ENCODE data around the gene EXOC2.
"Not testable (repeated sequence)": the region's sequence is repeated elsewhere in the genome, so short reads cannot be mapped to it uniquely, and the experiment has no call there.

Gene EXOC2

DNA sequence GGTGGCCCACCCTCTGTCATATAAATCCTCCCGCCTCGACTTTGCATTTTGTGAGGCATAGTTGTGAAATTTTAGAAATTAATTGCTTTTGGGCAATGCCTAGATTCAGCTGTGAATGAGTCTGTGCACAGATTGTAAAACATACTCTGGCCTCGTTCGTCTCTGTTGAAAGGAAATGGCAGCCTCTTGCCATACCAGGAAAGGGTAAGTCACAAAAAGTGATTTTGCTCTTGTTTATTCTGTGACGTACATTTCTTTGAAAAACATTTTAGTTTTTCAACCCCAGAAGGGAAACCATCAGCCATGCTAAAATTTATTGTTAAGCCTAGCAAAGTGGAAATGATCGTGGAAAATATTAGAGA, 15.3 kb upstream of the EXOC2 start:
- no peak for DNase-seq

DNA sequence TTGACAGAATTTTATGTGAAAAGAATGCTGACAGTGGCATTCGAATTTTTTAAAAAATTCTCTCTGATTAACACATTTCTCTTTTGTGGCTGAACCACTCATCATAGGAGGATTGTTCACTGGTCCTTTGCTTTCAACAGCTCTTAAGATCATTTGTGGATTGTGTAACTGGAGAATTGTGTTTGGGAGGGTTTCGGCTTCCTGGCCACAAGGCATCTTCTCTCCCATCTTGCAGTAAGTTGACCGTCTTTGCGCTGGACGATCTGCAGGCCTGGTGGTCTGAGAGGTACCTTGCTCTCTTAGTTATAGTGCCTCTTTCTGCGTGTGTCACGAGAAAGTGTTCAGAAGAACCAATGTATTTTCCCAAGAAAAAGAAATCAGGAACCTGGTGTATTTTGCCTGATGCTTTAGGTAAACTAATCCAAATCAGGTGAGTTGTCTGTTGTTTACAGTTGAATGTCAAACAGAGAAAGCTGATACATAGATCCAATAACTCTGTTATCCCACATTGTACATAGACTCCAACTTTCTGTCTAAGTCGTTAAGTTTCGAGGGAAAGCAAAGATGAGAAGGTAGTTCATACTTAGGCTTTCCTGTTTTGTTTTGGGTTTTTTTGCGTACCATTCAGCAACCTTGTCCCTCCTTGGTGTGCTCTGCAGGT, 14.8 kb upstream of the EXOC2 start:
- no peak for DNase-seq

DNA sequence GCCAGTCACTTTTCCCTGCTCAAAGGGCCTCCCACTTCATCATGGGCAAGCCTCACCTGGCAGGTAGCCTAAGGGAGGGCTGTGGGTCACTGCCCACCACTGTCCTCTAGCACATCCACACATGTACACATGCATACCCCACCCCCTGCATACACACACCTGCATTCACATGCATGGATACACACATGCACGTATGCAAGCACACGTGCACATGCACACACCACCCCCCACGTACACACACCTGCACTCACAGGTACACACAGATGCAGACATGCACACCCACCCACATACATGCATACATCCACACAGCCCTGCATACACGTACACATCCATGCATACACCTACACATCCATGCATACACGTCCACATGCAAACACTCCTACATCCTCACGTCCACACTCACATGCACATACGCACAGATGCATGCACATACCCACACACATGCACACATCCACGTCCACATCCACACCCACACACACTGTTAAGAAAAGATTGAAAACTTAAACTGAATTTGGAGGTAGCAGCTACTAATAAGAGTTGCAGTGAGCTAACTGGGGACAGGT, 14.0 kb upstream of the EXOC2 start:
- DNase-seq: no peak

DNA sequence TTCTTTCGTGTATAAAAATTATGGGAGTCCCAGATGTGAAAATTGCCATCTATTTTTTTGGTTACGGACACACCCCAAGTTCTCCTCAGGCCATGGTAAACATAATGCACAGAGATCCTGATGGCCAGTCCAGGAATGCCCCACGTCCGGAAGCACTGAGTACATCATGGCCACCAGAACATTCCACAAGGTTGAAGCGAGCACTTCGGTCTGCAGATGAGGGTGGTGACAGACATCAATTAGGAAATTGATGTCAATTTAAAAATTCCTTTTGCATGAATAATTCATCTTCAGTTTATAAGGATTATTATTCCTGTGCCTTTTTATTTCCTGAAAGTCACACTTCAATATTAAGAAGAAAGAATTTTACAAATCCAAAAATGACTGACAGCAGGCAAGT, 13.2 kb upstream of the EXOC2 start:
- no peak for DNase-seq

DNA sequence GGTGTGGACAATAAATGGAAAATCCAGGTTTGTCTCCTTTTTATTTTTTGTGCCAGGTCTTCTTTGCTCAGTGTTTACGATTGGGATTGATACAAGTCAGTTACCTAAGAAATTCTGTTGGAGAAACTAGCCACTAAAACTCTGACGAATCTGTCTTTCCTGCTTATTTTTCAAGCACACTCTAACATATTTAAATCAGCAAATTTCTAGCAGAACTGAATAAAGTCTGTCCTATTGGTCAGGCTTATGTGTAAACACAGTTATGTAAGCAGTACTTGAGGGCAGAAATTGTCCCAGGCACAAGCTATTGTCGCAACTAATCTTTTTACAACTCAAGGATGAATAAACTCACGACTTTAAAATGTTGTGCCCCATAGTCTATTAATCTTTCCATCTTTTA, 12.1 kb upstream of the EXOC2 start:
- DNase-seq: no peak

DNA sequence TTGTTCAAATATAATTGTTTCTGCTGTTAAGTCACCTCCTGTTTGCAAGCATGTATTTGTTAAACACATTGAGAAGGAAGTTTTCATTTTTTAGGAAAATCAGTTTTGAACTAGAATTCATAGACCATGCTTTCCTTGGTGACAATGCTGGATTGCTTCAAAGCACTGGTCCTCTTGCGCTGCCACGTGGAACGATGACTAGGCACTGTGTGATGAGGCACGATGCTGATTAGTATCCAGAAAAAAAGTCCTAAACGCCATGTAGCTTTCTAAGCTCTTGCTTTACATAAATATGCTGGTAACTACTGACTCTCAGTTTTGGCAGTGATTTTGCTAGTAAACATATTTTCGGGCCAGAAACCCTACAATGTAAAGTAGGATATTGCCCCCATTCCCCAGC, 11.1 kb upstream of the EXOC2 start:
- DNase-seq: no peak

DNA sequence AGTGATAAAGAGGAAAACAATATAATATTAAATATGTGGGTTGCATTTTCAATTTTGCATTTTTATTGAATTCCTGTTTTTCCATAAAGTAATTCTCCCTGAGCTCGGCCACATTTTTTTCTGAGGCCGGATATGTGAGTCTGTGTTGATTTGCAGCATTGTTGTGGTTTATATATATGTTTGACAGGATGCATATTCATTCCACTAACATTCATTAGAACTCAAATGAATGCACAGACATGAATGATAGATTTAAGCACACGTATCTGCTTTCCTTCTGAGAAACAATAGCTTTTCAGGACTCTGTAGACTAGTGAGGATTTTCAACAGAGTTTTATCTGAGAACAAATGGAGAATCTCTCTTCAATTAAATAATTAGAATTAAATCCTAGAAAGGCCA, 10.6 kb upstream of the EXOC2 start:
- DNase-seq: no peak

DNA sequence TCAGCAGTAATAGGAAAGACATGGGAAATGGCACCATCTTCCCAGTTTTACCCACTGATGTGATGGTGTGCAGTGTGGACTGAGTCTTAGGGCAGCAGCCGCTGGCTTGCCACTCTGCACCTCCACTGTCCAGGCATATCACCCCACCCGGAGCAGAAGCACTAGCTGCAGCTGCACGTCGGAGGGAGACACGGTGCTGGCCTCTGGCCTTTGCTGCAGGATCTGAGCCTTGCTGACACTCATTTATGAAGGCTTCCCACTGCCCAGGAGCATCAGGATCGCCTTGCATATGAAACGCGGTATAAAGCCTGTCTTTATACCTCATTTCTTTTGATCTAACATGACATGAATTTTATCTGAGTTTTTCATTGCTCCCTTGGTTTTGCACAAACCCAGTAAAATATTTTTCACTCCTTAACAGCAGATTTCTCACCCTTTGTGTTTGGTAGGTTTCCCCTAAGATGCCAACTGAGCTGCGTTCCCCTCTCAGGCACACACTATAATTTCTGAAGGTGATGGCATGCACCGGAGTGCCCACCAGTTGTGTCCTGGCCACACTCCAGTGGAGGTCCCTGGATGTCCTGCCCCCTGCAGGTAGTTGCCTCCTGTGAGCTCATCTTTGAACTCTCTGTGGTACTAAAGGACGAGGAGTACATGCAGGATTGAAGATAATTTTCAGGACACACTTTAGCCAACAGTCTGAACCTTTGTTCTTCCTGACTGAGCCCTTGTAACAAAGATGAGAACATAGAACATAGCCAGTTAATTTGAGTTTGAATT, 9.0 kb upstream of the EXOC2 start:
- DNase-seq: no peak

DNA sequence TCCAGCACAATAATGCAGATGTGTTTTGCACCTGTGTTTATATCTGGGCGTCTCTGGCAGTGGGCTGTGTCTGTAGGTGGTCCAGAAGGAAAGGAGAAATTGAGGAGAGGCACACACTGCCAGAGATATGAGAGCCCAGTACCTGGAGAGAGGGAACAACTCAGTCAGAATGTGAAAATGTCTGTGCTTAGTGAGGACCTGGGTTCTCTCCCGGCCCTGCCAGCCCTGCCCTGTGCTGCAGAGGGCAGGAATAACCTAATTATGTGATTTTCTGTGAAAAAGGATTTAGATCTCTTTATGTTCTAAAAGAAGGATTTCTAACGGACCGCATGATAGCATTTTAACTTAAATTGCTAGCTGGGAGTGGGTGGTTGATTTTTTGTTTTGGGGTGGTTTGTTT, 8.3 kb upstream of the EXOC2 start:
- DNase-seq: no peak

DNA sequence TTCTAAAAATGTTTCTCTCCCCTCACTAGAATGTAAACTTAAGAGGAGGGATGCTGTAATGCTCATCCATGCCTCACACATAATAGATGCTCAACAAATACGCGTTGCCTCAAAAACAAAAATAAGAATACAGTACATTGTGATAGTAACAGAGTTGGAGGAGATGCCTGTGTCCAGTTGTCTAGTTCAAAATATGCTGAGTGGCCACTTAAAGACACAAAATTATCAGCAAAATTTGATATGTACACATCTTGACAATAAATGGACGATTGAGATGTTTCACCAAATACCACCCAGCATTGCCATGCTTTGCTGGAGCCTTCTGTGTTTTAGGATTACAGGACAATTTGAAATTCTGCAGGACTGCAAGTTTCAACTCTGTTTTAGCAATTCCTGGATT, 7.6 kb upstream of the EXOC2 start:
- DNase-seq: no peak

DNA sequence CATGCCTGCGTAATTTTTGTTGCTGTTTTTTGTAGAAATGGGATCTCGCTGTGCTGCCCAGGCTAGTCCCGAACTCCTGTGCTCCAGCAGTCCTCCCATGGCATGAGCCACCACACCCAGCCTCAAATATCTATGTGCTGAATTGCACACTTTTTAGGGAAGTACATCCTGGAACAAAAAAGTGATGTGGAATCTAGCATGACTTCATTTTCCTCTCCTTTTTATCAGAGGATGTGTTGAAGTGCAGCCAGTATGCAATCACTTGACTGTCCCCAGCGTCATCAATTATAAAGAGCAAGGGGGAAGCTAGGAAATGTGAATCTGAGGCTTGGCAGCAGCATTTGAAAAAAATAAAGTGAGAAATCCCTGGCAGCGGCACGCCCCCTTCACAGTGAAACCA, 6.4 kb upstream of the EXOC2 start:
- no peak for DNase-seq

DNA sequence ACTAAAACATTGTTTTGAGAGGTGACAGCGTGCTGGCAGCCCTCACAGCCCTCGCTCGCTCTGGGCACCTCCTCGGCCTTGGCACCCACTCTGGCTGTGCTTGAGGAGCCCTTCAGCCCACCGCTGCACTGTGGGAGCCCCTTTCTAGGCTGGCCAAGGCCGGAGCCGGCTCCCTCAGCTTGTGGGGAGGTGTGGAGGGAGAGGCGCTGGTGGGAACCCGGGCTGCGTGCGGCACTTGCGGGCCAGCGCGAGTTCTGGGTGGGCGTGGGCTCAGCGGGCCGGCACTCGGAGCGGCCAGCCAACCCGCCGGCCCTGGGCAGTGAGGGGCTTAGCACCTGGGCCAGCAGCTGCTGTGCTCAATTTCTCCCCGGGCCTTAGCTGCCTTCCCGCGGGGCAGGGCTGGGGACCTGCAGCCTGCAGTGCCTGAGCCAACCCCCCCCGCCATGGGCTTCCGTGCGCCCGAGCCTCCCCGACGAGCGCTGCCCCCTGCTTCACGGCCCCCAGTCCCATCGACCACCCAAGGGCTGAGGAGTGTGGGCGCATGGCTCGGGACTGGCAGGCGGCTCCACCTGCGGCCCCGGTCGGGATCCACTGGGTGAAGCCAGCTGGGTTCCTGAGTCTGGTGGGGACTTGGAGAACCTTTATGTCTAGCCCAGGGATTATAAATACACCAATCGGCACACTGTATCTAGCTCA, 1.6 kb upstream of the EXOC2 start:
- DNase-seq: not testable (repeated sequence)

DNA sequence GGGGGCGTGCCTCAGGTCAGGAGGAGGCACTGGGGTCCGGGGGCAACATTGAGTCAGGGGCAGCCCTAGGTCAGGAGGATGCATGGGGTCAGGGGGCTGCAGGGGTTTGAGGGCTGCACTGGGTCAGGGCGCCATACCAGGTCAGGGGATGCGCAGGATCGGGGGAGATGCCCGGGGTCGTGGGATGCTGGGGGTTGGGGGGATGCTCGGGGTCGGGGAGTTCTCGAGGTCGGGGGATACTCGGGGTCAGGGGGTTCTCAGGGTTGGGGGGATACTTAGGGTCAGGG, 727 bp upstream of the EXOC2 start:
- DNase-seq: no peak

DNA sequence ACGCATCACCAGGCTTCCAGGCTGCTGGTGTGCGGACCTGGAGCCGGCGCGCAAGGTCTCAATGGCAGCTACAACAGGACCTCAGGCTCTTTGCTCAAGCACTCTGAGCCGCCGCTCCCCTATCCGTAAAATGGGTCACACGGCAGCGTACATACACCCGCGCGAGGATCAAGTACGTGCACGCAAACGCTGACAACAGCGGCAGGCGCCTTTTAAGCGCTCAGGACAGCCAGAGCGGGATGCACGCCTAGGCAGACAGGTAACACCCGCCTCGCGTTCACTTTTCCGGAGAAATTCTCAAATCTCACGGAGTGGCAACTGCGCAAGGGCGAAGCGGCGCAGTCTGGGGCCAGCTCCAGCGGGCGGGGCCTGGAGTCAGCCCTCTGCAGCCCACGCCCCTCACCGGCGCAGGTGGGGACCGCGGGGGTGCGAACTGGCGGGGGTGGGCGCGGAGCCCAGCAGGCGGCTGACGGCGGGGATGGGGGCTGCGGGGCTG, 535 bp downstream of the EXOC2 start:
- DNase-seq: peak; percentile 36

DNA sequence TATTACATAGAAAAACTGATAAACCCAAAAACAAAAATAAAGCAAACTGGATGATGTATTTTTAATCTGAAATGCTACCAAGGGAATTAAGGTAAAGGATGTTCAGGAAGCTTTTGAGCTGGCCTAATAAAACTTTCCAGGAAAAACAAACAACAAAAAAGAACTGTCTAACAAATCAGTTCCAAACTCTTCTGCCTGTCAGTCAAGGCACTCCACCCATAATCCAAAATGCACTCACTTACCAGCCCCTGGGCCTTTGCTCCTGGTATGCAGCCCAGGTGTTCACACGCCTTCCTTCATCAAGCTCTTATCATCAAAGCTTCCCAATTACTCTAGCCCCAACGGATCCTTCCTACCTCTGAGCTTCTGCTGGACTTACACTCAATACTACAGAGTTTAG, 3.7 kb downstream of the EXOC2 start:
- no peak for DNase-seq

DNA sequence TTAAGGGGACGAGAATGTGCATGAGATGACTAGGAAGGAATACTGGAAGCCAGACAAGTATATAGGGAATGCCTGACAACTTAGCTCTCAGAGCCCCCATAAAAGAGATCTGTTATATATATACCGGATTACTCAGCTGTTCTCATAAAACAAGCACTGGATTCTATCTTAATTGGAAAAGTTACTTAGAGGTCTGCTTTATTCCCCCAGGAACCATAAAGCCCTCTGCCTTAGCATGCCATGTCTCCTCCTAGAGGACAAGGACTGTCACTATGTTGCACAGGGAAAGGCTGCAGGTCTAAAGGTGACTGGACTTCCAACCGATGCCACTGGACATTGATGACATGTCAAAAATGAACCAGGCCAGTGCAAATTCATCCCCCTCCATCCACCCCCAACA, 6.4 kb downstream of the EXOC2 start:
- DNase-seq: no peak

DNA sequence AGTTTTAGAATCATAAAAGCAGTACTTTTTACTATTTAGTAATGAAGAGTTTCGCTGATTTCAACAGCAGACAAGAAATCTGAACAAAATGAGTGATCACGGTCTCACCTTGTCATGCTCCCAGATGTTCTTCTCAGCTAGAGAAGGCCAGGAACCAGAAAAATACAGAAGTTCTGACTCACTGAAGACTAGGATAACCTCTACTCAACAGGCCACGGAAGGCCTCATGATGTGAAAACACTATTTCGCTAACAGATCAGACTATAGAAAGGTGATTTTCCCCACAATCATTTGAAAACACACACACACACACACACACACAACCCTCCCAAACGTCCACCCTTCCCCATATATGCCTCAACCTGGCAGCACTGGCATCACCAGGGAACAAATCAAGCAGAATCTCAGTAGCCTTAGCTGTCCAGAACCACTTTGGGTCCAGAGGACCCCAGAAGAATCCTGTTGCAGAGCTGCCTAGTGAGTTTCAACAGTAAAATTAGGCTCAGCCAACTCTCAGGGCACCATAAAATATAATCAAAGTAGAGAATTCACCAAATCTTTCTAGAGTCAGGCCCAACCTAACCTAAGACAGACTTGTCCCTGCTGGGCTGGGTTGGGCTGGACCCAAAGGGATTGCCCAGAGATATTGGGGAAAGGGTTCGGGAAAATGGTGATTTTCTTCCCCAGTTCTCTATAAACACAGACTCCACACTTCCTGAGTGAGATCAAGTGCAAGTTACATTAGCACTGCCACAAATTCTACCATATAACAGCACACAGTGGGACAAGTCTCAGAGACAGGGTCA, 7.9 kb downstream of the EXOC2 start:
- peak; percentile 24 for DNase-seq

DNA sequence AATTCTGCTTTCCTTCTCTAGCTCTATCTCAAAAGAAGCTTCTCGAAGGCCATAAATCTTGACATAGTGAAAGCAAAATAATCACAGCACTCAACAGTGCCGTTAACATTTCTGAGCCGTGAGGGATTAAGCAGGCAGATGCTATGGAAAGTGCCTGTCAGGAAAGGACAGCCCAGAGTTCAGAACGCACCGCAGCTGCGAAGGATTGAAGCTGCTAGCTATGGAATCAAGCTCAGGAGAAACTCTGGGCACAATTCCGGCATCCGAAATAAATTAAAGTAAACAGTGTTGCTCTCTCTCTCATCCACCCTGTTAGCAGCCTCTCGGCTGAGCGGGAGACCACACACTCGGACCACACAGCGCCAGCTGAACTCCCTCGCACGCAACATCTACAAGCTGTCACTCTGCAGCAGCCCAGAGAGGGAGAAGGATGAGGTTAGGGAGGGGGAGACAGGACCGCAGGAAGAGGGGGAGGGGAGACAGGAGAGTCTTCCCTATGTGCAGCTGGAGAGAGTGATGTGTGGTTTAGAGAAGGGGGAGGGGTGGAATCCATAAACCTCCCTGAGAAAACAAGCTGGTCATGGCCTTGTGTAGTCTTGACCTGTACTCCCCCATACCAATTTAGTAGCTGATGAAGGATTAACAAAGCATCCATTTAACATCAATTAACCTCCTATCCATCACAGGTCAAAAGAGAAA, 9.0 kb downstream of the EXOC2 start:
- DNase-seq: no peak

DNA sequence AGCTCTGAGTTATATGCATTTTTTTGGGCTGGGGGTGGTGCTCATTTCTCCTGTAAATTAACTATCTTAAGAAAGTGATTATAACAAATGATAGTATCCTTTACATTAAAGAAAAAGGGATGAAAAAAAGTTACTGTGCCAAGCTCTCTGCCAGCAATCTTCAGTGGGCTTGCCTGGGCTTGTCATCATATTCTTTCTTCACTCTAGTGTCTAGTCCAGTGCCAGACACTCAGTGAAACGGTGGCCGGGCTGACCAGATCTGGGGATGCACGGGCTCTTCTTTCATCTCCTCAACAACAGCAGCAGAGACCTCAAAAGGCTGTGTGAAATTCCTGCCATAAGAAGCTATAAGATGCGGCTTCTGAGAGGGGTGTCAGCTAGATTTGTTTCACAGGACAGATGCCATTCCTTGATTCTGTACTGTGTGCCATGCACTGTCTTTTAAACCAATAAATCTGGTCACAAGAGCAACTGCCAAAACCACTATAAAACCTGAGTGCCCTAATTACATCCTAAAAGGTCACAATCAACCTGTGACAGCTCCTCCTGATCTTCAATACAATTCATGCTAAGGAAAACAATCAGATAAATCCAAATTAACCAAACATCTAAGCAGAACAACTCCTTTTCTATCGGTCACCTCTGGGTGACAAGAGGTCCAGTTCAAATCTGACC, 12.1 kb downstream of the EXOC2 start:
- DNase-seq: no peak

DNA sequence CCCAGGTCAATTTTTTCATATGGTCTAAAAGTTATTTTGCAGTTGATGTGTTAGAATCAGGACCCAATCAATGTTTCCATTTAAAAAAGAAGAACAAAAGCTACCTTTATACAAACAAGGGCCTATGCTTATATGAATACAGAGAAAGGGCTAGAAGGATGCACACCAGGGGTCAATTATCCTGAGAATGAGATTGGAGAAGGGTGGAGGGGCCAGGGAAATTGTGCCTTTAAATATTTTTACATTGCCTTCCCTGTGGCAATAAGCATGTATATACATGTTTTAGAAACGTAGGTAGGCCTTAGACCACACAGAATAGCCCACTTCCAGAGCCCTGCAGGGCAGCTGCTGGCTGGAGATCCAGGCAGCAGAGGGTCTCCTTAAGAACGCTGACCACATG, 12.7 kb downstream of the EXOC2 start:
- DNase-seq: no peak

DNA sequence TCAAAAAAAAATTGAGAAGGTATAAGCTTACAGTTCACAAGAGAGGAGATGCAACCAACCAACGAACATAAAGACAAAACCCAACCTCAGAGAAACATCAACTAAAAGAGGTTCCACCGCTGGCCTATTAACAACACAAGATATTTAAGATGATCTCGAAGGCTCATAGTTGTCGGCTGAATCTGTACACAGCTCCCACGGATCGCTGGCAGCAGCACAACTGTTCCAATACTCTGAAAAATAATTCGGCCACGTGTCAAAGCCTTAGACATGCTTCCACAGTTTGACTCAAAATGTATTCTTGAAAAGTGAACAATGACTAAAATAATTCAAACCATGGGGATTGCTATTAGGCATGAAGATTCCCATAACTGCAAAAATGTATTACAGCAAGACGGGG, 13.7 kb downstream of the EXOC2 start:
- no peak for DNase-seq

DNA sequence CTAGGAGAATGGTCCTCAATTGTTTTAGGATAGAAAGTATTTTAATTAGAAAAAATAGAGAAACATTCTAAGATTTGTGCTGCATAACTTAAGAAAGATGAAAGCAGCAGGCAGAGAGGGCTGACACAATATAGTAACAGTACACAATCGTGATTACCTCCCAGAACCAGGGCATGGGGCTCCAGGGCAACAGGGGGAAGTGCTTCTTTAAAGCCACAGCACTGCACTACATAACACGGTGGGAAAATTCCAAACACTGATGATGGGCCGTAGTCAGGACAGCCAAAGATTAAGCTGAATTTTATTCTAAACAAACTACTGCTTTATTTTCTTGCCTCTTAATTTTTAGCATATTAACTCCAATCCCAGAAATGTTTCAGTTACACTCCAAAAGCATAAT, 14.4 kb downstream of the EXOC2 start:
- DNase-seq: no peak
